PC-3 (cell line): ENCODE measurements around the gene JAM2.

ENCODE experiments used
- EZH2 ChIP-seq: fragments of 300-600 bp; sonication (generic); IDR thresholded peaks from one replicate; pipeline ENCODE4 v1.6.1; 2017; ENCODE audit warnings: antibody characterized with exemption, mild to moderate bottlenecking, low read length; ENCODE audit not compliant: unreplicated experiment
- TF ChIP-seq, protein P1 (sequence below): fragments of 300-600 bp; sonication (generic); conservative IDR thresholded peaks from 2 replicates; pipeline ENCODE4 v1.5.1; 2017; ENCODE audit warnings: antibody characterized with exemption, low read depth, mild to moderate bottlenecking, low read length

GRCh38 chr21:25635310-25635709, 3.7 kb upstream of the JAM2 start:
- TF ChIP-seq, protein P1, sequence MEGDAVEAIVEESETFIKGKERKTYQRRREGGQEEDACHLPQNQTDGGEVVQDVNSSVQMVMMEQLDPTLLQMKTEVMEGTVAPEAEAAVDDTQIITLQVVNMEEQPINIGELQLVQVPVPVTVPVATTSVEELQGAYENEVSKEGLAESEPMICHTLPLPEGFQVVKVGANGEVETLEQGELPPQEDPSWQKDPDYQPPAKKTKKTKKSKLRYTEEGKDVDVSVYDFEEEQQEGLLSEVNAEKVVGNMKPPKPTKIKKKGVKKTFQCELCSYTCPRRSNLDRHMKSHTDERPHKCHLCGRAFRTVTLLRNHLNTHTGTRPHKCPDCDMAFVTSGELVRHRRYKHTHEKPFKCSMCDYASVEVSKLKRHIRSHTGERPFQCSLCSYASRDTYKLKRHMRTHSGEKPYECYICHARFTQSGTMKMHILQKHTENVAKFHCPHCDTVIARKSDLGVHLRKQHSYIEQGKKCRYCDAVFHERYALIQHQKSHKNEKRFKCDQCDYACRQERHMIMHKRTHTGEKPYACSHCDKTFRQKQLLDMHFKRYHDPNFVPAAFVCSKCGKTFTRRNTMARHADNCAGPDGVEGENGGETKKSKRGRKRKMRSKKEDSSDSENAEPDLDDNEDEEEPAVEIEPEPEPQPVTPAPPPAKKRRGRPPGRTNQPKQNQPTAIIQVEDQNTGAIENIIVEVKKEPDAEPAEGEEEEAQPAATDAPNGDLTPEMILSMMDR: no peak
- no peak for TF ChIP-seq EZH2
